ENCODE results near the gene FIZ1.
A peak's percentile ranks its signal among the peaks of the same experiment; 100 is the strongest.

FIZ1 gene, protein sequence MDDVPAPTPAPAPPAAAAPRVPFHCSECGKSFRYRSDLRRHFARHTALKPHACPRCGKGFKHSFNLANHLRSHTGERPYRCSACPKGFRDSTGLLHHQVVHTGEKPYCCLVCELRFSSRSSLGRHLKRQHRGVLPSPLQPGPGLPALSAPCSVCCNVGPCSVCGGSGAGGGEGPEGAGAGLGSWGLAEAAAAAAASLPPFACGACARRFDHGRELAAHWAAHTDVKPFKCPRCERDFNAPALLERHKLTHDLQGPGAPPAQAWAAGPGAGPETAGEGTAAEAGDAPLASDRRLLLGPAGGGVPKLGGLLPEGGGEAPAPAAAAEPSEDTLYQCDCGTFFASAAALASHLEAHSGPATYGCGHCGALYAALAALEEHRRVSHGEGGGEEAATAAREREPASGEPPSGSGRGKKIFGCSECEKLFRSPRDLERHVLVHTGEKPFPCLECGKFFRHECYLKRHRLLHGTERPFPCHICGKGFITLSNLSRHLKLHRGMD

DNA sequence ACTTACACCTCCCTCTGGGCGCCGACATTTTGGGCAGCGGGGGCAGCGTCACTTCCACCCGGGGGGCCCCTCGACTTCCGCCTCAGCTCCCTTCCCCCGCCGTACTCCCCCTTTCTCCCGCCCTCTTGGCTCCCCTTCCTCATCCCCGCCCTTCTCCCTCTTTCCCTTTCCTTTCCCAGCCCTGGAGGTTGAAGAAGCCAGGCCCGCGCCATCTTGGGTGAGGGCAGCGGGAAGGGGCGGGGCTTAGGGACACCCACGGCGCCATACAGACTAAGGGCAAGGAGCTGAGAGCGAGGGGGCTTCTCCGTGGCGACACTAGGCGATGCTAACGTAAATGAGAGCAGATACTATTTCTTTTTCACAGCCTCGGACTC lies at the start of gene FIZ1:
FIZ1 (minus strand) TSS at position 50 of the 374 bp plus-strand sequence. CDS start 1,652 bp downstream, outside the sequence.
- DNase-seq: peak; percentile 97

DNA sequence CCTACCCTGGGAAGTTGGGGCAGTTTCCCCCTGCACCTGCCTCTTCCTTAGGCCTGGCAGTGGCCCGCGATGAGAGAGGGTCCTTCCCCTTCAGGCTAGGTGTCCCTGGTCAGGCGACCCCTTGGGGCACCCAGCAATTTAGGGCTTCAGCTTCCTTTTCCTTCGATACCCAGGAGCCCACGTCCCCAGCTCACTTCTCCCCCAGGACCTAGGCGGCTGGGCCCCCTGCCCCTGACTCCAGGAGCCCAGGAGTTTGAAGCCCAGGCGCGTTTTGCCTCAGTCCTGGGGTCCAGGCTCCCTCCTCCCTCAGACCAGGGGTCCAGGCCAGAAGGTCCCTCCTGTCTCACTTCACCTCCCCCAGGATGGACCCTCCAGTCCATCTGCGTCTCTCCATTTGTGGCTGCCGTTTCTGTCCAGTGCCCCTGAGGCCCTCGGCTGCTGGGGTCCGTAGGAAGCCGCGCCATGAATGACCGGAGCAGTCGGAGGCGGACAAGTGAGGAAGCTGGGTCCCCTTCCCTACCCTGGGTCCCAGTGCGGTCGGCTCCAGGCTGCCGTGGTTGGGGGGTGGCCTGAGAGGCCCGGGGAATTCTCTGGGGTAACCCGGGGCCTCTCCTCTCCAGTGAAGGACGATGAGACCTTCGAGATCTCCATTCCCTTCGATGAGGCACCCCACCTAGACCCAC lies 49.4 kb upstream of the FIZ1 start:
- no peak for DNase-seq

DNA sequence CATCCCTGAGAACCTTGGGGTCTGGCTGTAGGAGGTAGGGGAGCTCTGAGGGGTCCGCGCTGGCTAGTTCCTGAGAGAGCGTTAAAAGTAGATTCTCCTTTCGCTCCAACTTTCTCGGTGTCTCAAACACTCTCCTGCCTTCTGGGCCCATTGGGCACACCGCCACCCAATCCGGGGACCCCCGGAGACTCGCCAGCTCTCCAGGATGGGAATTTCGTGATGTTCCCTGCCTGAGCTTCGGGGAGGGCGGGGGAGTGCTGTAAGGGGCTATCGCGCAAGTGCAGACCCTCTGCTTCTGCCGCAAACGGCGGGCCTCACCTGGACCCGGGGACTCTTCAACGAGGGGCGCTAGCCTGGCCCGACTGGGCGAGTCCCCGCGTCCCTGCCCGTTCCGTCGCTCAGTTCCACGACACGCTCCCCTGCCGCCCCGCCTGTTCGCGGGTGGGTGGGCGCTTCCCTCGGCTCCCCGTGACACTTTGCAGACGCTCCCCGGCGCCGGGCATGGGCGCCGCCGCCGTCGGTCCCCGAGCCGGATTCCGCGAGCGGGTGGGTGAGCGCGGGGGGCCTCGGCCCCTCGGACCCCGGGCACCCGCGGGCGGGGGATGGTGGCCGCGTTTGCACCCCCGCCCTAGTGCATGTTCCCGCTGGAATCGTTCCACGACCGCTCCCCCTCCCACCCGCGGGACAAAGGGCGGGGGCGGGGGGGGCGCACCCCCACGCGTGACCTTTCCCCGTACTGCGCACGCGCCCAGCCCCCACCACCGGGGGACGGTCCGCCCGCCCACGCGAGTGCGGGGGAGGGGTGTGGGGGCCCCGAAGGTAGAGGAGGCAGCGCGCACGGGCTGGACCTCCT lies 48.6 kb upstream of the FIZ1 start, which contains the start of gene CCDC106:
CCDC106 (plus strand) TSS at position 481 of the 853 bp plus-strand sequence. CDS start 835 bp downstream, outside the sequence.
- peak; percentile 64 for DNase-seq

DNA sequence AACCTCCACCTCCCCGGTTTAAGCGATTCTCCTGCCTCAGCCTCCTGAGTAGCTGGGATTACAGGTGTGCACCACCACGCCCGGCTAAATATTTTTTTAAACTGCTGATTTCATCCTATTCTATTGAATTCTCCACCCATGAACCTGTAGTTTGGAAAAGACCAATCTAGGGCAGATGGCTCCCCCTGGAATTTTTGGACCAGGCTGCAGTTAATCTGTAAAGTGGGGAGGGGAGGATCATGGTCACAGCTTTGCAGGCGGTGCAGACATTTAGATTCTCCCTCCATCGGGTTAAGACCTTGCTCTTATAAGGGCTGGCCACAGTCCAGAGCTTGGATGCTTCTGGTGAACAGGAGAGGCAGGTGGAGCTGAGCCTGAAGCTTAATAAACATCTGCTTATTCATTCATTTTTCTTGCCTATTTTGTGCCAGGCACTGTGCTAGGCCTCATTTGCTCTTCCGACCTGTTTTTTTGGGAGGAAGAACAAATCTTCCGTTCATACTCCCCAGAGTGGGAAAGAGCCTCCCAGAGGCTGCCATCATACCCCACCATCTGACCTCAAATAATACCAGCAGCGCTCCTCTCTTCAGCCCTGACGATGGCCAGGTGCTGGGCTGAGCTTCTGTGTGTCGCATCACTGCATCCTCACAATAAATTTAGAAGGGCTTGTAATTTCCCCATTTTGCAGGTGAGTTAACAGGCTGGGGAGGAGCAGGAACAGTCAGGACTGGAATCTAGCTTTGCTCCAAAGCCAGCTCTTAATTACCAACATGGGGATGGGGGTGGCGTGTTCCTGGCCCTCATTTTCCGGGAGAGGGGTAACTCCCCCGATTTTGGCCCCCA lies 47.8 kb upstream of the FIZ1 start:
- no peak for DNase-seq

DNA sequence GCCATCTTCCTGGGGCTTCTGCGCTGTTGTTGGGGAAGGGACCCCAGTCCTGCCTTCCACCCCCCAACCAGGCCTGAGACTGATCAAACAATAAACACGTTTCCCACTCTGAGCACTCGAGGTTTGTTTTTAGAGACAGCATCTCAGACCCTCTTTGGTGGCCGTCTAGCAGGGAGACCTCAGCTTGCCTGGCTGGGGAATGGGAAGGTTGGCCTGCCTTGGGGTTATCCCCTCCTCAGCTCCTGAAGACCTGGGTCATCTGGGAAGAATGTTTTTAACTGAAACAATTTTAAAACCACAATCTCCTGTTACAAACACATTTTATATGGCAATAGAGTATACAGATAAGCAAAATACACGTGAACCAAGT lies 46.2 kb upstream of the FIZ1 start:
- no peak for DNase-seq

DNA sequence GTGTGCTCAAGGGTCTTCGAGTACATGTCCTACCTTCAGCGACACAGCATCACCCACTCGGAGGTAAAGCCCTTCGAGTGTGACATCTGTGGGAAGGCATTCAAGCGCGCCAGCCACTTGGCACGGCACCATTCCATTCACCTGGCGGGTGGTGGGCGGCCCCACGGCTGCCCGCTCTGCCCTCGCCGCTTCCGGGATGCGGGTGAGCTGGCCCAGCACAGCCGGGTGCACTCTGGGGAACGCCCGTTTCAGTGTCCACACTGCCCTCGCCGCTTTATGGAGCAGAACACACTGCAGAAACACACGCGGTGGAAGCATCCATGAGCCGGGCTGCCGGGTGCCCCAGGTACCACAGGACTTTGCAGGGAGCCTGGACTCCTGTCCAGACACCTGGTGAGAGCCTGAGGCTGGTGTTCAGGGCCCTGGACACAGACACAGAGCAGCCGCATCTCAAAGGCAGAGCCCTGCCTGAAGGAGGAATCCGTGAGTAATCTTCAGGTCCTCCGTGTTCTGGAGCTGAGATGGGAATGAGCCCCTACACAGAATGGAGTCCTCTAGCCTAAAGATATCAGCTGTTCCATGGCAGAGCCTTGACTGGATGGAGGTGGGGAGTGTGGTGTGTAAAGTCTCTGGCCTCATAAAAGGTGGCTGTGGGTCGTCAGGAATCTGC lies 45.7 kb upstream of the FIZ1 start:
- DNase-seq: no peak

DNA sequence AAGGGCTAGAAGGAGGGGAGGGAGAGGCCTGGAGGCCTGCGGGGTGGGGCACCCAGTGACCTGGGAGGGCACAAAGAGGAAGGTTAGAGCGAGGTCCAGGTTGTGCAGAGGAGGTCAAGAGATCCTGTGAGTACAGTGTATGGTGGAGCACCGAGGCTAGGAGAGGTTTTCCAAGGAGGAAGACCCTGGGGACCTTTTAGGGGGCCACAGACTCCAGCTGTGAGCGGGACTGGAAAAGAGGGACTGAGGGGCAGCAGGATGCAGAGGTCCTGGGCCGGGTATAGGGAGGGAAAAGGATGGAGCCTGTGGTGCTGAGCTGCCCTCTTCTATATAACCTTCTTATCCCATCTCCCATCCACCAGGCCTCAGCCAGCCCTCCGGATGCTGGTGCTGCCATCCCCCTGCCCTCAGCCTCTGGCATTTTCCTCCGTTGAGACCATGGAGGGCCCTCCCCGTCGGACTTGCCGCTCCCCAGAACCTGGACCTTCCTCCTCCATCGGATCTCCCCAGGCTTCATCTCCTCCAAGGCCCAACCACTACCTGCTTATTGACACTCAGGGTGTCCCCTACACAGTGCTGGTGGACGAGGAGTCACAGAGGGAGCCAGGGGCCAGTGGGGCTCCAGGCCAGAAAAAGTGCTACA lies 45.0 kb upstream of the FIZ1 start:
- DNase-seq: no peak

DNA sequence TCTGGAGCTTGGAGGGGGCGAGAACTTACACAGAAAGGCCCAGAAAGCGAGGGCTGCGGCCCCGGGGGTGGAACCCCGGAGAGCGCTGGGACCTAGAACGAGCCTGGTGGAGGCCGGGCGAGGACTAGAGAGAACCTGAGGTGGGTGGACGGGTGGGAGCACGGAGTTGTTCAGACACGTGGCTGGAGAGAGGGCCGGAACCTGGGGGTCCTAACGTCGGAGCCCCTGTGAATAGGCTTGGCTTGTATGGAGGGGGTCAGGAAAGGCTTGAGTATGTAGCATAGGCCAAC lies 44.5 kb upstream of the FIZ1 start:
- no peak for DNase-seq

DNA sequence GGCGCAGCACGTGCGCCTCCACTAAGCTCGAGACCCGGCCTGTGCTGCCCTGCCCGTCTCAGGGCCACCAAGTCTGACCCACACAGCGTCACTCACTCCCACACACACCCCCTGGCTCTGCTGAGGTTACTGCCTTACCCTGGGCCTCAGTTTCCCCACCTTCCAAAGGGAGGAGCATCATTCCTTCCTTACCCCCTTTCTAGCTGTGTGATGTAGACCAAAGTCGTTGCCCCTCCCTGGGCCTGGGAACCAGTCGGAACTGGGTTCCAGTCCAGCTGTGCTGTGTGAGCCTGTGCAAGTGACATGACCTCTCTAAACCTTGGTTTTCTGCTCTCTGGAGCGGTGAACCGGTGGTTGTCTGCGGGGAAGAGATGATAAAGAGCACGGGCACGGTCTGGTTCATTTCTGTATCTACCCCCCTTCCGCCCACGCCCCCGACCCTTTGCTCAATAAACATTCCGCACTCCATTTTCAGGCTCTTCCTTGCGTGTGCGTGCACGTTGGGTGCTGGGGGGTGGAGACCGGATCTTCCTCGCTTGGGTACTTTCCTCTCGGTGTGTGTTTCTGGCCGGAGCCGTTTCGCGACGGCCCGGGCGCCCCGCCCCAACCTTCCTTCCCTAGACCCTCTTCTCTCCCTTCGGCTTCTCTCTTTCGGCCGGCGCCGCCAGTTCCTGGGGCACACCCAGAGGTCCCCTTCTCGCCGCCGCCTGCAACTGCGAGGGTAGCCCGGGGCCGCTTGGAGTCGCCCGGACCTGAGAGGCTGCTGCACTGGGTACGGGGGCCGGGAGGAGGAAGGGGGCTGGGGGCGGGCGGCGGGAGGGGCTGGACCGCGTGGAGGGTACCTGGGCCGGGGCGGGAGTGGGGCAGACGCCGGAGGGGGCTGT lies 43.9 kb upstream of the FIZ1 start, which contains the start of gene ZNF581:
ZNF581 (plus strand) TSS at position 647 of the 884 bp plus-strand sequence. CDS start 923 bp downstream, outside the sequence.
- DNase-seq: no peak

DNA sequence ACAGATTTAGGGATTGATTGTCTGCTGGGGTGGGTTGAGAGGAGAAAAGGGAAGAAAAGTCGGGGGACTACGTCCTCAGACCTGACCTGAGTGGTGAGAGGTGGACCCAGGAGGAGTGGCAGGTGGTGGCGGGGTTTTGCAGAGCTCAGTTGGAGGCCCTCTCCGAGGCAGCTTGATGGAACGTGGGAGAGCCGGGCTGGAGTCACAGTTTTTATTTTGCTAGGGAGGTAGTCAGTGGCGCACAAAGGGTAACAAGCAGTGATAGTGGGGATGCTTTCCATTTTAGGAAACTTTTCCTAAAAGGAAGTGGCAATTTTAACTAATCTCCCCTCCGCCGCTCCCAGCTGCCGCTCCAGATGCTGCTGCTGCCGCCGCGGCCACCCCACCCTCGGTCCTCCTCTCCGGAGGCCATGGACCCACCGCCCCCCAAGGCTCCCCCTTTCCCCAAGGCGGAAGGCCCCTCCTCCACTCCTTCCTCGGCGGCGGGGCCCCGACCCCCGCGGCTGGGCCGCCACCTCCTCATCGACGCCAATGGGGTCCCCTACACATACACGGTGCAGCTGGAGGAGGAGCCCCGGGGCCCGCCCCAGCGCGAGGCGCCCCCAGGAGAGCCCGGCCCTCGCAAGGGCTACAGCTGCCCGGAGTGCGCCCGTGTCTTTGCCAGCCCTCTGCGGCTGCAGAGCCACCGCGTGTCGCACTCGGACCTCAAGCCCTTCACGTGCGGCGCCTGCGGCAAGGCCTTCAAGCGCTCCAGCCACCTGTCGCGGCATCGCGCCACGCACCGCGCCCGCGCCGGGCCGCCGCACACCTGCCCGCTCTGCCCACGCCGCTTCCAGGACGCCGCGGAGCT lies 43.1 kb upstream of the FIZ1 start:
- DNase-seq: no peak

DNA sequence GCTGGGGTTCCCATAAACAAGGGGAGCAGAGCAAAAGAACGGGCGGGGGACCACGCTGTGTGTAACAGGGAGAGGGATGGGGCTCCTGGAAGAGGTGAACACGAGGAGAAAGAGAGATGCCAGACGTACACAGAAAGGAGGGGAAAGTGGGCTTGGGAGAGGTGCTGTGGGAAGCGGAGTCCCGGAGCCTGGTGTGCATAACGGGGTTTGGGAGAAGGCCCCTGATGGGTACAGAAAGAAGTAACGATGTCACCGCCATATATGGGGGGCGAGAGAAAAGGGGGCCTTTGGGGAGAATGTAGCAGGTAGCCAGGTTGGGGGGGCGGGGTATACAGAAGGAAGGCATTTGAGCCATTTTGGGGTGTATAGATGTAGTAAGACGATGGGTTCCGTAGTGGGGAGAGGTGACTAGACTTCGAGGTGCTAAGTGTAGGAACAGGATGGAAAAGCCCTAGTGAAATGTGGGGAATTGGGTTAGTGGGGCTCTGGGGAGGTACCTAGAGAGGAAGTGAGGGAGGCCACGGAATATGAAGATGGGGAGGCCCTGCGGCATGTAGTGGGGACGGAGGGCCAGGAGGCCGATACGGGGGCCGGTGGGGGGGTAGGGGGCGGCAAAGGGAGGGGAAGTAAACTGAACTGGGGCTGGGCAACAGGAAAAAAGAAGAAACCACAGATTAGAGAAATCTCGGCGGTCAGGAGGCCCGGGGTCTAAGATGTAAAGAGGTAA lies 42.3 kb upstream of the FIZ1 start:
- DNase-seq: no peak

DNA sequence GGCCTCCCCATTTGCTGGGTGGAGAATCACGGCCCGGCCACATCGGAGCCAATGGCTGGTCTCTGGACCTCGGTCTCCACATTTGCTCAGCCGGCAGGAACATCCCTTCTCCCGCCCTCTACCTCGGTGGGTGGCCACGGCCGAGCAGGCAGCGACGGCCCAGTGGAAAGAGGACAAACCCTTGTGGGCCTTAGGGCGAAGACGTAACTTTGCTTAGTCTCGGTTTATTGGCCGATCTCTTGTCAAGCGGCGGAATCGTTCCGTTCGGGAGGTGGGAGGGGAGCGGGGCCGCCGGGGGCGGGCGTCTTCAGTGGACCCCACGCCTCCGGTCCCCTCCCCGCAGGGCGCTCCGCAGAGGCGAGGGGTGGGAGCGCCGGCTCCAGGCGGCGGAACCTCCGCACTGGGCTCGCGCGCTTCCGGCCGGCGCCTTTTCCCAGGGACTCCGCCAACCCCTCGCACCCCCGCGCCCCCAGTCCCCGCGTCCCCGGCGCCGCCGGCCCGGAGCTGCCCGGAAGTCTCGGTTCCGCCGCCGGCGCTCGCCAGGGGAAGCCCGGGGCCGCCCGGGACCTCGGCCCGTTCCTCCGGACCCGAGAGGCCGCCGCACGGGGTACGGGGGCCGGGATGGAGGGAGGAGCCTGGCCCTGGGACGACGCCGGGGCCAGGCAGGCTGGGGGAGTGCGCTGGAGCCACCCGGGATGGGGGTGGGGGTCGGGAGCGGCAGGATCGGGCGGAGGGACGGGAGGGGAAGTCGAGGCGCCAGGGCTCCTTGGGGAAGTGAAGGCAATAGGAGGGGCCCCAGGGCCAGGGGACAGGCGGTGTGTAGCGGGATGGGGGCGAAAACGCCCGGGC lies 41.5 kb upstream of the FIZ1 start, which contains the start of gene ZNF580:
ZNF580 (plus strand) TSS at position 426 of the 849 bp plus-strand sequence. CDS start 1,507 bp downstream, outside the sequence.
- DNase-seq: no peak

DNA sequence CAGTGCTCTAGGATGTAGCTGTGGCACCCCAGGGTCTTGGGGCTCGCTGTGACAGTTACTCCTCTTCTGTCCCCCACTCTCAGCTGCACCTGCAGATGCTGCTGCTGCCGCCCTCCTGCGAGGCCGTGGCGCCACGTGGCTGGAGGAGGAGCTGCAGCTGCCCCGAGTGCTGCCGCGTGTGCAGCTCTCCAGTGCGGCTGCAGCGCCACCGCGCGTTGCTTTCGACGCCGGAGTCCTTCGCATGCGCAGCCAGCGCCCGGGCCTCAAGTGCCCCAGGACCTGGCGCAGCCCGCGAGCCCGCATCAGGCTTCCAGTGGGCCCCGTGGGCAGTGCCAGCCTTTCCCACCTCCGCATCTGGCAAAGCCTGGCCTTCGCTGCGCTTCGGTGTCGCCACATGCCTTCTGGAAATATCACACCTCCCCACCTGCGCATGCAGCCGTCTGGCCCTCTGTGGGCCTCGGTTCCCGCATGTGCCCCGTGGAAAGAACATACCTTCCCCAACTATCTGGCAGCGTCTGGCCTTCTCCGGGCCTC lies 40.8 kb upstream of the FIZ1 start:
- DNase-seq: peak; percentile 59

DNA sequence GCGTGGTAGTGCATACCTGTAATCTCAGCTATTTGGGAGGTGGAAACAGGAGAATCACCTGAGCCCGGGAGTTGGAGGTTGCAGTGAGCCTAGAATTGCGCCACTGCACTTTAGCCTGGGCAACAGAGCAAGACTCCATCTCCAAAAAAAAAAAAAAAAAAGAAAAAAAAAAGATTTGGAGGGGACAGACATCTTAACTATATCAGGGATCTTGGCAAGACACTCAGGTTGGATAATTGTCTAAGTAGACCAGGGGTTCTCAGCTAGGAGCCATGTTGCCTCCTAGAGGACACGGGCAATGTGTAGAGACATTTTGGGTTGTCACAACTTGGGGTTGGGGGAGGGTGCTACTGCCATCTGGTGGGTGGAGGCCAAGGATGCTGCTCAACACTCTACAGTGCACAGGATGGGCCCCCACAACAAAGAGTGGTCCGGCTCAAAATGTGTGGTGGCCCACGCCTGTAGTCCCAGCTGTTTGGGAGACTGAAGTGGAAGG lies 39.6 kb upstream of the FIZ1 start:
- DNase-seq: no peak

DNA sequence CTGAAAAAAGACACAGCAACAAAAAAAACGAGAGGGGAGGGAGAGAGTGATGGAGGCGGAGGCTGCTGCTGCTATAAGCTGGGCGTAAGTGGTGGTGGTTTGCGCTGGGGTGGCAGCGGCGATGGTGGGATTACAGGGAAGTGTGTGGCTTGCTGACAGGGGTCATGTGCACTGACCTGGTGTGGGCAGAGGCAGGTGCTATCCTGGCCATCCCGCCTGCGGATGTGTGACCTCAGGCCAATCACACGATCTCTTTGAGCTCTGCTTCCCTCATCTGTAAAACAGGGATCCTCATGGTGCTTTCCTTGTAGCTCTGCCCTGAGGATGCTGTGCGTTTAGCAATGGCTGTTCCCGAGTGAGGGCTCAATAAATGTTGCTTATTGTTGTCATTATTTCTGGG lies 38.2 kb upstream of the FIZ1 start:
- DNase-seq: no peak

DNA sequence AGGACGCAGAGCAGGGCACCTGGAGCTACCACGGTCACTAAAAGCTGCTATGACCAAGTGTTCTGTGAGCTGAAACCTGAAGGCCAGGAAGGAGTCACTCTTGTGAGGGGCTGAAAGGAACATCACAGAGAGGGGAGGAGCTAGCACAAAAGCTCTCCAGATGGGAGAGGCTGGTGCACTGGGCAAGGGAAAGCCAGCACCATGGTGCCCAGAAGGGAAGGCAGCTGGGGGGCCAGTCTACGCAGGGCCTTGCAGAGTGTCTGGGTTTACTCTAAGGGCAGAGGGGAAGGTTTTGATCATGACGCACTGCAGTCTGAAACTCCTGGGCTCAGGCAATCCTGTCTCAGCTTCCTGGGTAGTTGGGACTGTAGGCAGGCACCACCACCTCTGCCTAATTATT lies 37.4 kb upstream of the FIZ1 start:
- DNase-seq: no peak

Data from NCI-H1092 (cell line).